GM21360 (cell line): ENCODE measurements around the gene TANGO6.

Source experiments
- ATAC-seq: cut with Tn5 transposase; IDR thresholded peaks from one replicate; pipeline ENCODE4 v1.9.1; 2021; ENCODE audit warnings: mild to moderate bottlenecking, moderate library complexity; ENCODE audit not compliant: unreplicated experiment

Gene TANGO6

GRCh38 chr16:69088684-69089083 is 245.4 kb downstream of the TANGO6 start:
- no peak for ATAC-seq

- ATAC-seq: no peak
These were observed 246.0 kb downstream of the TANGO6 start for GRCh38 chr16:69089091-69089910.

- no peak for ATAC-seq
These were observed 250.6 kb downstream of the TANGO6 start for GRCh38 chr16:69093974-69094373.

GRCh38 chr16:69094501-69094900 is 251.2 kb downstream of the TANGO6 start:
- no peak for ATAC-seq

GRCh38 chr16:69095193-69095592 is 251.9 kb downstream of the TANGO6 start:
- no peak for ATAC-seq

DNA sequence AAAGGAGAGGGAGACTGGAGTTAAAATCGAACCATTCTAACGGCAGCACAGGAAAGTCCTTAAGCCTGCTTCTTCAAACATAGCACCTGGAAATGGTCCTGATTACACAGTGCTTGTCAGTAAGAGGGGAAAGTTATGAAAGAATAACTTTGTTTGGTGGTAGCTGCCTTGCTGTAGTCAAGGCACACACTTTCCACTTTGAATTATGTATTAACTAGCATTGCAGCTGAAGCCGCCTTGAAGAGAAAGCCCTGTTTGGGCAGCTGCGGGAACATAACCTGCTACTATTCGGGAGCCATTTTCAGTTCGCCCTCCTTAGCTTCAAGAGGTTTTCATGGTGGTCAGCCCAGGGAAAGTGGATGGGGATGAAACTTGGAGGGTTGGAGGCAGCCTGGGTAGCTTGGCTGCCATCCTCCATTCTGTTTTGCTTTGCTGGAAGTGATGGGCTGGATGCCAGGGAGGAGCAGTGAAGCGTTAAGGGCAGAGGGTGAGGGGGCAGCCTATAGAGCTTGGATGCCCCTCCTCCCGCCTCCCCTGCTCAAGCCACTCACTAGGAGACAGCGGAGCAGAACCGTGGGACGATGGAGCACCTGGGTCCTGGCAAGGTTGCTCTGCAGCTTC is 256.9 kb downstream of the TANGO6 start:
- no peak for ATAC-seq

DNA sequence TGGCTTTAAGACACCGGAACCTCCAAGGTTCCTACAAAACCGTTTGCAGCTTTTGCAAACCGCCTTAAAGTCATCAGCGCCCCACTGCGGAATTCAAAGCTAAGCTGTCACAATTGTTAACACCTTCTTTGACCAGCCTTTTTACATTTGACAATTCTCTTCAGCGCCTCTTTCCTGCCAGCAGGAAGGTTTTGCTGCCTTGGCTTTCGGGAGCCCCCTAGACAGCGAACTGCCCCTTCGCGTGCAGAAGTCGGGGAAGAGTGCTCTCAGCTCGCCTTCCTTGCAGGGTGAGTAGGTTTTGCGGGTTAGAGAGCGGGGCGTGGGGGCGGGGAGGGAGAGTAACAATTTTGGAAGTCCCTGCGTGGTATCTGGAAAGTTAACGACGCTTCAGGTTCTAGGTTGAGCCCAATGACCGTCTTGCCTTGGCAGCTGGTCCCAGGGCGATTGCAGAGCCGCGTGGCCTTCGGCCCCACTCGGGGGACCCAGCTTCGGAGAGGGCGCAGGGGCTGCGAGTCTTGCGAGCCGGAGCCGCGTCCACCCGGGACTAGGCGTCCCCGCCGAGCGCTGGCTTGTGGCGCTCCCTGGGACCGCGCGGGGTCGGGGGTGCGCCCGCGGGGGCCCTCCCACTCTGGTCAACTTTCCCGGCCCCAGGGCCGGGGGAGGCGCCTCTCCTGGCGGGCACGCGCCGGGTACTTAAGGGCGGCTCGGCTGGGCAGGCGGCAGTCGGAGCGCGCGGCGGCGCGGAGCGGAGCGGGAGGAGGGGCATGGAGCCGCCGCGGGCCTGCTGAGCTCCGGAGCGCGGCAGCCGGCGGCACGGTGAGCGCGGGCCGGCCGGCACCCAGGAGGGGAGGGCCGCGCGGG is 262.4 kb downstream of the TANGO6 start, which contains the start of gene HAS3:
Gene HAS3 (plus strand): TSS at position 153 of the 861 bp plus-strand sequence. CDS start 3,743 bp downstream, outside the sequence.
- ATAC-seq: no peak

DNA sequence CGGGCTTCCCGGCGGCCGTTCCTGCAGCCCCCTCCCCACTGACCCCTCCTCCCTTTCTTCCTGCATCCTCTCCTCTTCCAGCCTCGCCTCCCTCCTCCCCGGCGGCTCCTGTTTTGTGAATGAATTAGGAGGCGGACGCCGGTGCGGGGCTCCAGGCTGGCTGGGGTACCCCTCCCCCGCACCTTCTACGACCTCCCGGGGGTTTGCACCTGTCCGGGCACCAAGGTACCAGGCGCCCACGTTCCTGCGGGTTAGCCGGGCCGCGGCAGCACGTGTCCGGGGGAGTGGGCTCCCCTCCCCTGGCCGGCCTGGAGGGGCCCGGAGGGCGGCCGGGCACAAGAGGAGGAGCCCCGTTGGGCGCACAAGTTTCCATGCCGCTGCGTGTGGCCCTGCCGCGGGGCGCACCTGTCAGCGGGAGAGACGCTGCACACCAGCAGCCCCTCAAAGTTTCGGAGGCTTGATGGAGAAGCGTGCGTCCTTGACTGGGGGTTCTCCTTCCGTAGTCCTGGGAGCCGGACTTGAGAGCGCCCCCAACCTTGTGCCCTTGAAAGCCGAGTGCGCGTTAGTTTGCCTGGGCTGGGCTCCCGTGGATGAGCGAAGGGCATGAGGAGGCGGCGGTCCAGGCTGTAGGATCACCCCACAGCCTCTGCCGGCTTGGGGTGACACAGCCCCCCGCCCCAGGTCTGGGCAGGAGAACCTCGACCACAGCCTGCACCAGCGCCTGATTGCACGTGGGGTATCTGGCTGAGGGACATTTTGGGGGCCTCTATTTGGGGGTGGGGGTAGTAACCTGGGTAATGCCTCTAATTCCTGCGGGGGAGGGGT is 263.4 kb downstream of the TANGO6 start:
- no peak for ATAC-seq

DNA sequence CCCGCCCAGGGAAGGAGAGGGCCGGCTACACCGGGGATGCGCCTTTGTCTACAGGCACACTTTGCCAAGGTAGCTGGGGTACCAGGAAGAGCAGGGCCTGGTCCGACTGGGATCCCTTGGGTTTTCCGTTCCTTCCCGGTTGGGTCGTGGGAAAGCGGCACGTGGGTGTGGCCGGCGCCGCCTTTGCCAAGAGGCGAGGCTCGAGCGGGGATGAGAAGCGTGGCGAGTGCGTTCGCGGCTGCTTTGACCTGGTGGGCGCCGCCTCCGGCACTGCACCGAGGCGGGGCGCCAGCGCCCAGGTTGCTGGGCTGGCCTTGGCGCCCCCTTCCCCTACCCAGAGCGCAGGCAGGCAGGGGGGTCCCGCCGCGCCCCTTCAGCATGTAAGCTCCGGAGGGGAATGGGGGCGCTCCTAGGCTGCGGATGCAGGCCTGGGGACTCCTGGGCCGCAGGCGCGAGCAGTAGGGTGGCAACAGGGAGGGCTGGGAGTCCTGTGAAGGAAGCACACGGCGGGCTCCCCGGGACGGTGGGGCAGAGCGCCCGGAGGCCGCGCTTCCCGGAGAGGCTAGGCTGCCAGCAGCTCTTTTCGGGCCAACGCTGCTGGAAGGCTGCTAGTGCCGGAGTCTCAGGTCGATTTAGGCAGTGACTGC is 264.1 kb downstream of the TANGO6 start:
- ATAC-seq: no peak

GRCh38 chr16:69108064-69108904 is 265.0 kb downstream of the TANGO6 start:
- no peak for ATAC-seq

- no peak for ATAC-seq
These were observed 265.5 kb downstream of the TANGO6 start for GRCh38 chr16:69108905-69109252.

DNA sequence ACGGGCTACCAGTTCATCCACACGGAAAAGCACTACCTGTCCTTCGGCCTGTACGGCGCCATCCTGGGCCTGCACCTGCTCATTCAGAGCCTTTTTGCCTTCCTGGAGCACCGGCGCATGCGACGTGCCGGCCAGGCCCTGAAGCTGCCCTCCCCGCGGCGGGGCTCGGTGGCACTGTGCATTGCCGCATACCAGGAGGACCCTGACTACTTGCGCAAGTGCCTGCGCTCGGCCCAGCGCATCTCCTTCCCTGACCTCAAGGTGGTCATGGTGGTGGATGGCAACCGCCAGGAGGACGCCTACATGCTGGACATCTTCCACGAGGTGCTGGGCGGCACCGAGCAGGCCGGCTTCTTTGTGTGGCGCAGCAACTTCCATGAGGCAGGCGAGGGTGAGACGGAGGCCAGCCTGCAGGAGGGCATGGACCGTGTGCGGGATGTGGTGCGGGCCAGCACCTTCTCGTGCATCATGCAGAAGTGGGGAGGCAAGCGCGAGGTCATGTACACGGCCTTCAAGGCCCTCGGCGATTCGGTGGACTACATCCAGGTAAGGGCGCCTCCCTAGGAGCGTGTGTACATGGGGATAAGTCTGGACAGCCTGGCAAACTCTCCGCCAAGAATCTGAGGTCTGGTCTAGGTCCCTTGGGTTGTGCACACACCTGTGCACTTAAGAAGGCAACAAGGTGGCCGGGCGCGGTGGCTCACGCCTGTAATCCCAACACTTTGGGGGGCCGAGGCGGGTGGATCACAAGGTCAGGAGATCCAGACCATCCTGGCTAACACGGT is 266.3 kb downstream of the TANGO6 start:
- ATAC-seq: no peak

DNA sequence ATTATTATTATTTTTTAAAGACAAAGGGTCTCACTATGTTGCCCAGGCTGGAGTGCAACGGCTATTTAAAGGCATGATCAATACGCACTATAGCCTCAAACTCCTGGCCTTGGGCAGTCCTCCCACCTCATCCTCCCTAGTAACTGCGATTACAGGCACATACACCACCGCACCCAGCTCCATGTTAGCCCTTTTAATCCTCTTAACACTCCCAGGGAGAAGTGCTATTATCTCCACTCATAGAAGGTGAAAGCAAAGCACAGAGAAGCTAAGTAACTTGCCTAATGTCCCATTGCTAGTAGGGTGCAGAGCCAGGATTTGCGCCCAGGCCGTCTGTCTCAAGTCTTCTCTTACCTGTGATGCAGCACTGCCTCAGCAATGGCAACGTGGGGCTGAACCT is 267.1 kb downstream of the TANGO6 start:
- ATAC-seq: no peak

DNA sequence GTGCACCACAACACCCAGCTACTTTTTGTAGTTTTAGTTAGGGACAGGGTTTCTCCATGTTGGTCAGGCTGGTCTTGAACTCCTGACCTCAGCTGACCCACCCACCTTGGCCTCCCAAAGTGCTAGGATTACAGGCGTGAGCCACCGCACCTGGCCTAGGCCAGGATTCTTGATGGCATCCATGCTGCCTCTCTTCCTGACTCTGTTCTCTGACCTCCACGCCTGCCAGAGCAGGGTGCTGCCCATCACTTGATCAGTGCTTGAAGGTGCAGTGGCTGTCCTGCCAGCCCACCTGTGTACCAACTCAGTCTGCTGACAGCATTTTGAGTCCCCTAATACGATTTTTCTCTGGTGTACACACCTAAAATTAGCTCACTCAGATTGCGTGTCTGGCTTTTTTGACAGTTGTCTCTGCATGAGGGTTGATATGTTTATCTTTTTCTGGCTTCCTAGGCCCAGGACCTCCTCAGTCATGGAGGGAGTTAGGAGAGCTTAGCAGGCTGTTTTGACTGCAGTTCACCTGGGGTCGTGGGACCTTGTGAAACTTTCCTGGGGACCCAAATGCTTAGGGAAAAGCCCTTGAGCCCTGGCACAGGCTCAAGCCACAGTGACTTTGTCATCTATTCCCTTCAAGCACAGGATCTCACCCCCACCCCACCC is 268.0 kb downstream of the TANGO6 start:
- ATAC-seq: no peak

- no peak for ATAC-seq
These were observed 268.5 kb downstream of the TANGO6 start for GRCh38 chr16:69111876-69112230.

- ATAC-seq: no peak
These were observed 269.2 kb downstream of the TANGO6 start for GRCh38 chr16:69112285-69113129.

DNA sequence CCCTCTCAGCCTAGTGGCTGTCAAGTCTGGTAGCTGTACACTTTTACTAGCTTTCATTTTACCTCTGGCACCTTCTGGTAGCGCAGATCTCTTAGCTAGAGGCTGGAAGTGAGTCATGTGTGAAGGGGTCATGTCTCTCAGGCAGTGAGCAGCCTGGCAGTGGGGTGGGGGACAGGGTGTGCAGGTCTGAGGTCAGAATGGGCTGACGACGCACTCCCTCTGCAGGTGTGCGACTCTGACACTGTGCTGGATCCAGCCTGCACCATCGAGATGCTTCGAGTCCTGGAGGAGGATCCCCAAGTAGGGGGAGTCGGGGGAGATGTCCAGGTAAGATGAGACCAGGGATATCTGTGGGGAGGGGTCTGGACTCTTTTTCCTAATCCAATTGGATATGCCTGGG is 269.9 kb downstream of the TANGO6 start:
- ATAC-seq: no peak
